ENCODE data around the gene ASB1.

Gene ASB1

DNA sequence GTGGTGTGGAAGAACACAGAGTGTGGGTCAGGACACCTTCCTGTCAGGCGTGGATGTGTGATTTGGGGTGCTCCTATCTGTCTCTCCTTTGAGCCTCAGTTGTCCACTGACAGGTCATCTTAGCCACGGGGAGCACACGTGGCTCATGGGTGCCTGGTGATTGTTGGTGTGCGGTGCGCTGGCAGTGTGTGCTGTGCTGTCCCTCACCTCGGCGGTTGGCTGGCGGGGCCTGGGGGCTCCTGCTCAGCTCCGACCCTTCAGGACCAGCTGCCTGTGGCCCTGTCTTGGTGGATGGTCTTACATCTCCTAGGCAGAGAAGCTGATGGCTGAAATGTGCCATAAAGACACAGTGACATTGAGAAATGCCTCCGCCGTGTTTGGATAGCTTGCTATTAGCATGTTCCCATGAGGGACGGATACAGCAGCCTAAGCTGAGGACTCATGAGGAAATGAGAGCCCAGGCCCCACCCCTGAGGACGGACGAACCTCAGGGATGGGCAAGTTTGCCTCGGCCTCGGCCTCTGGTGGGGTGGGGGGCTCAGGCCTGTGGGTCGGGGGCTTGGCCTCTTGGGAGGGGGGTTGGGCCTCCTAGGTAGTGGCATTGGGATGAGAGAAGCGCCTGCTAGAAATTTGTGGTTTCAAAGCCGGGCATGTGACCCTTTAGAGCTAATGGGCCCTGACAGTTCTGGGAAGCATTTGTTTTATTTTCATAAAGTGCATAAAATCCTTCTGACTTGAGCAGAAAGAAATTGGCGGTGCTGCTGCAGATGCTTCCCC, 20.3 kb upstream of the ASB1 start:
- H3K9ac ChIP-seq (ENCODE audit: low read depth, low read length) = no peak overlapping the region
- no peak overlapping the region for H3K4me3 ChIP-seq (ENCODE audit: low read length)
- no peaks in the 10 kb centered on the region for H3K36me3 ChIP-seq (ENCODE audit: insufficient read depth, low read depth, low read length)
- no peaks in the 10 kb centered on the region for H3K4me1 ChIP-seq (ENCODE audit: insufficient read depth, low read length)
- no peaks in the 10 kb centered on the region for H3K27me3 ChIP-seq (ENCODE audit: insufficient read depth, low read length)
- H3K27ac ChIP-seq (ENCODE audit: low read length) = no peak overlapping the region
- no peaks in the 10 kb centered on the region for H3K9me3 ChIP-seq (ENCODE audit: insufficient read depth, low read depth, low read length)

DNA sequence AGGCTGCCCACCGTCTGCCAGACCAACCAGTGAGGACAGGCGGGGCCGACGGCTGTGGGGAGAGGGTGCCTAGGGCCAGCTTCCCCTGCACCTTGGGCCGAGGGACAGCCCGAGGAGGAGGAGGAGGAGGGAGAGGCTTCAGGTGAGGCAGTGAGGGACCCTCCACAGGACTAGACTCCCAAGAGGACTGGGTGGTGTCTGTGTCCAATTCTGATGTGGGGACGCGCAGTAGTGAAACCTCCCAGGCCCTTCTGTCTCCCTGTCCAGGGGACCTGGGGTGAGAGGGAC, 19.8 kb upstream of the ASB1 start:
- Histone ChIP-seq H3K9ac (ENCODE audit: low read depth, low read length) (no peak overlapping the region), H3K9me3 (ENCODE audit: insufficient read depth, low read depth, low read length) (no peaks in the 10 kb centered on the region), H3K27ac (ENCODE audit: low read length) (no peak overlapping the region), H3K36me3 (ENCODE audit: insufficient read depth, low read depth, low read length) (no peaks in the 10 kb centered on the region), H3K27me3 (ENCODE audit: insufficient read depth, low read length) (no peaks in the 10 kb centered on the region), H3K4me3 (ENCODE audit: low read length) (no peak overlapping the region), H3K4me1 (ENCODE audit: insufficient read depth, low read length) (no peaks in the 10 kb centered on the region)

DNA sequence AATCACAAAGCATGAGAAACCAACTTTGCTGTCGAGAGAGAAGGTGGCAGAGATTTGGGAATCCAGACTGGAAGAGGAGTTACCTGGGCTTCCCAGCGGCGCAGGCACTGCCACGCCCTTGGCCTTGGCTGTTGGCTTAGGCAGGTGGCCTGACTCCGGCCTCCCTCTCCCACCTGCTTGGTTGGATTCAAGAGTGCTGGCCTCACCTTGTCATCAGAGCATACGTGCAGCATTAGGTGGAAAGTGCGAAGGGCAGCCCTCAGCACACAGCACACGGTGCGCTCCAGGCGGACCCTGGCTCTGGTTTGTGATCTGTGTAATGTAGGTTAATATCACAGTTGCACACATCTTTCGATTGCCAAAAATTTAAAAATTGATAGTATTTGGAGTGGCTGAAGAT, 19.2 kb upstream of the ASB1 start:
- Histone ChIP-seq H3K9ac (ENCODE audit: low read depth, low read length) (no peak overlapping the region), H3K4me3 (ENCODE audit: low read length) (no peak overlapping the region)

DNA sequence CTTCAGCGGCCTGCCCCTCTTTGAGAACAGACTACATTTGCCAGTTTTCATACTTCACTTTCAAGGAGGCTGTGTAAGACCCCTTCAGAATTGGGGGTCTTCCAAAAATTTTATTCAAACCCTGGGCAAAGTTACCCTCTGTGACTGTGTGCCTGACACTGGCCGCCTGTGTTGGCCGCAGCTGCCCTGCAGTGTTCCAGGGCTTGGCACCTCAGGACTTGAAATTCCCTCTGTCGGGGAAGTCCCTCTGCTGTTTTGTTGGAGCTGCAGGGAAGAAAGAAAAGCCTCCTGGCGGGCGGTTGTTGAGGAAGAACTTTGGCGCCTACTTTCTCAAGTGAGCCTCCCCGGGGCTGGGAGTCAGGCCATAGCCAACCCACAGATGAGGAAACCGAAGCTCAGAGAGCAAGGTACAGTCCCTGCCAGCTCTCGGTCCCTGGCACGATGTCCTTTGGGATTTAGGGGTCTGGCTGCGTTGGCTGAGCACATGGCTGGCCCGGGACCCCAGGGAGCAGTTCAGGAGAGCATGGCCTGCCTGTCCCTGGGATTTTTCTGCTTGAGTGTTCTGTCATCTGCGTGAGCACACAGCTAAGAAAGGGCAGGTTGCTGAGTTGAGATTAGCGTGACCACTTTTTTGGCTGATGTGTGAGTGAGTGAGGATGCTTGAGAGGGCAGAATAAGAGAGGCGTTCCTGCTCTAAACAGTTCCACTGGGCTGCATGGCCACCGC, 17.9 kb upstream of the ASB1 start:
- no peaks in the 10 kb centered on the region for H3K27me3 ChIP-seq (ENCODE audit: insufficient read depth, low read length)
- no peaks in the 10 kb centered on the region for H3K36me3 ChIP-seq (ENCODE audit: insufficient read depth, low read depth, low read length)
- no peak overlapping the region for H3K9ac ChIP-seq (ENCODE audit: low read depth, low read length)
- no peaks in the 10 kb centered on the region for H3K4me1 ChIP-seq (ENCODE audit: insufficient read depth, low read length)
- H3K4me3 ChIP-seq (ENCODE audit: low read length) = no peak overlapping the region
- H3K9me3 ChIP-seq (ENCODE audit: insufficient read depth, low read depth, low read length) = no peaks in the 10 kb centered on the region
- H3K27ac ChIP-seq (ENCODE audit: low read length) = no peak overlapping the region

More for the DNA sequence above, 19.2 kb upstream of the ASB1 start:
- Histone ChIP-seq H3K36me3 (ENCODE audit: insufficient read depth, low read depth, low read length) (no peaks in the 10 kb centered on the region), H3K9me3 (ENCODE audit: insufficient read depth, low read depth, low read length) (no peaks in the 10 kb centered on the region), H3K27me3 (ENCODE audit: insufficient read depth, low read length) (no peaks in the 10 kb centered on the region), H3K27ac (ENCODE audit: low read length) (no peak overlapping the region), H3K4me1 (ENCODE audit: insufficient read depth, low read length) (no peaks in the 10 kb centered on the region)

DNA sequence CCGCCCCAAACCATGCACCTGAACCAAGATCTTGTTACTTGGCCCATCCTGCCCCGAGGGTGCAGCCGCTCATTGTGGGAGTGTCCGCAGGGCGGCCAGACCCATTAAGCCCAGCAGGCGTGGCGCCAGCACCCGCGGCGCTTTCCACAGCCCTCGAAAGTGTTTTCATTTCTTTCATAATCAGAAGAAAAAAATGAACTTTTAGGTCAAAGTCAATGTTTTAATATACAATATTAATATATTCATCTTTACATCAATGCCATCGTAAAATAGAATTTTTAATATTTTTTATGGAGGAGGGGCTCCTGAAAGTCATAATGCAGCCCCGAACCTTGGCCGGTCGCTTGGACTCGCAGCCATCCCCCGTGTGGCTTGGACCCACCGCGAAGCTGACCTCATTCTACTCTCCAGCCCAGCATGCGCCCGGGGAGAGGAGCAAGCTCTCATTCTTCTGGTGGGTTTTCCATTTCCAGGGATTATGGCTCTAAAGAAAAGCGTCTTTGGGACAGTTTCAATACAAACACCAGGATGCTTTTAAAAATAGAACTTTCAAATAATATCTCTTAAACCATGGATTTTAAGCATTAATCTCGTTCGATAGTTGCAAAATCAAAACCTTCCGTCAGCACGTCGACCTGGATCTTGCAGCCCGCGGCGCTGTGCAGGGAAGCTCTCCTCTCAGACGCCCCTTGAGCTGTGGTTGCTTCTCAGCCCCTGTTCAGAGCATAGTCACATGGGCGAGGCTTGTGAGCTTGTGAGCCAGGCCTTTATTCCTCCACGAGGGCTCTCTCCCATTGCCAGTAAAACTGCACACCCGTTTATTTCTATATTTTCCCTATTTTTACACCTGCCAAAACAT, 17.2 kb upstream of the ASB1 start:
- Histone ChIP-seq H3K27ac (ENCODE audit: low read length) (no peak overlapping the region), H3K9me3 (ENCODE audit: insufficient read depth, low read depth, low read length) (no peaks in the 10 kb centered on the region), H3K36me3 (ENCODE audit: insufficient read depth, low read depth, low read length) (no peaks in the 10 kb centered on the region), H3K4me1 (ENCODE audit: insufficient read depth, low read length) (no peaks in the 10 kb centered on the region), H3K9ac (ENCODE audit: low read depth, low read length) (no peak overlapping the region), H3K4me3 (ENCODE audit: low read length) (no peak overlapping the region), H3K27me3 (ENCODE audit: insufficient read depth, low read length) (no peaks in the 10 kb centered on the region)

DNA sequence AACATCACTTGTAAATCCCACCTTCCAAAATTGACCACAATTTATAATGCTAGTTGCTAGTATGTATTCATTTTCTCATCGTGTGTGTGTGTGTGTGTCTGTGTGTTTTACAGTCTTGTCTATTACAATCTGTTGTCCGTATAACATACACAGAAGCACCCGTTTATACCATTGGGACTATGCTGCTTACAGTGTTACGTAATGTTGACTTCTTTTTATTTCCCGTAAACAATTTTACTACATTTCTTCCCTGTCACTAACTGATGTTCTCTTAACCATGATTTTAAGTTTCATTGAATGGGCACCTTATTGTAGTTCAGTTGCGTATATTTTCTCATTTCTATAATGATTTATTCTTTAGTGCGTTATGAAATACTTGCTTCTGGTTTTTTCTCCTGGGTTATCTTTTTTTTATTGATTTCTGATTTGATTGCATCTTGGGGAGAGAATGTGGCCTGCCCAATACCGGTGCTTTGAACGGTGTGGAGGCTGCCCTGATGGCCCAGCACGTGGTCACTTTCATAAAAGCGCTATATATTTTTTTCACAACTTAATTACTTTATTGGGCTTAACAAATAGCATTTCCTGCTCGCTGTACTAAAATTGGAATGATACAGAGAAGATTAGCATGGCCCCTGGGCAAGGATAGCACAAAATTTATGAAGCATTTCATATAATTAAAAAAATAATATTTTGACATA, 14.5 kb upstream of the ASB1 start:
- no peaks in the 10 kb centered on the region for H3K27me3 ChIP-seq (ENCODE audit: insufficient read depth, low read length)
- no peak overlapping the region for H3K27ac ChIP-seq (ENCODE audit: low read length)
- H3K9me3 ChIP-seq (ENCODE audit: insufficient read depth, low read depth, low read length) = peaks cover 7% of the 10 kb centered on the region; the same call in 1 of the 2 replicates
- no peaks in the 10 kb centered on the region for H3K4me1 ChIP-seq (ENCODE audit: insufficient read depth, low read length)
- H3K36me3 ChIP-seq (ENCODE audit: insufficient read depth, low read depth, low read length) = no peaks in the 10 kb centered on the region
- no peak overlapping the region for H3K4me3 ChIP-seq (ENCODE audit: low read length)
- H3K9ac ChIP-seq (ENCODE audit: low read depth, low read length) = no peak overlapping the region

DNA sequence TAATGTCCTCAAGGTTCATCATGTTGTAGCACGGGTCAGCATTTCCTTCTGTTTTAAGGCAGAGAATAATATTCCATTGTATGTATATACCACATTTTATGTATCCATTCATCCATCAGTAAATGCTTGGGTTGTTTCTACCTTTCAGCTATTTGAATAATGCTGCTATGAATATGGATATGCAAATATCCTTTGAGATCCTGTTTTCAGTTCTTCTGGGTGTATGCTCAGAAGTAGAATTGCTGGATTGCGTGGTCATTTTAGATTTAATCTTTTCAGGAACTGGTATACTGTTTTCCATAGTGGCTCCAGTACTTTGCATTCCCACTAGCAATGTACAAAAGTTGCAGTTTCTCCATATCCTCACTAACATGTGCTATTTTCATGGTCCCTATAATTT, 13.4 kb upstream of the ASB1 start:
- Histone ChIP-seq H3K4me3 (ENCODE audit: low read length) (no peak overlapping the region), H3K27ac (ENCODE audit: low read length) (no peak overlapping the region), H3K4me1 (ENCODE audit: insufficient read depth, low read length) (no peaks in the 10 kb centered on the region), H3K36me3 (ENCODE audit: insufficient read depth, low read depth, low read length) (no peaks in the 10 kb centered on the region), H3K9me3 (ENCODE audit: insufficient read depth, low read depth, low read length) (peaks cover 7% of the 10 kb centered on the region; the same call in 1 of the 2 replicates), H3K27me3 (ENCODE audit: insufficient read depth, low read length) (no peaks in the 10 kb centered on the region), H3K9ac (ENCODE audit: low read depth, low read length) (no peak overlapping the region)

DNA sequence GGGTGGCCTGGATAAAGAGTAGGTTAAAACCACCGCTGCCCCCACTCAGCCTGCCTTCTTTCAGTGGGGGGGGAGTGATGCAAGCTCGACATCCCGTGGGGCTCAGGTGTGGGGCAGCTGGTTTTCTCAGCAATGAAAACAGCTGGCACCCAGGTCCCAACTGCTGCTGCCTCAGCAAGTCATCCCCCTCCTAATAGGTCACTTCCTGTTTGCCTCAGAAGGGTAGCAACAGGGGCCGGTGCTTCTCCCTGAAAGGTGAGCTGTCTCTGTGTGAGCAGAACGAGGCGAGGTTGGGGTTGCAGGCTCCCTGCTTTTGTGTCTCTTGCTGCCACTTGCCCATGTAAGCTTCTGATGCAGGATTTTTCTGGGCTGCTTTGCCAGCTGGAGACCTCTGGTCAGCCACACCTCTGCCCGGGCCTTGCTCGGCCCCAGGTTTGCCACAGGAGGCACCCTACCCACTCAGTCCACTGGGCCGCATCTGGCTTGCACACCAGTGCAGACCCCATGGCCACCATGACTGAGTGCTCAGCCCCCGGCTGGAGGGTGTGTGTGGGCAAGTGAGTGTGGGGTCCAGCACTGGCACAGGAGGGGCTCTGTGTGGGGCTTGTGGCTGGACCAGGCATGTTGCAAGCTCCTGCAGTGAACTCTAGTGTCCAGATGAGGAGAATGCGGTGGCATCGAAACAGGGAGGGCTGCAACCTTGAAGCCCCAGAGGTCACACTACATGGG, 11.5 kb upstream of the ASB1 start:
- peaks cover under 1% of the 10 kb centered on the region; the same call in 1 of the 2 replicates for H3K4me1 ChIP-seq (ENCODE audit: insufficient read depth, low read length)
- no peaks in the 10 kb centered on the region for H3K27me3 ChIP-seq (ENCODE audit: insufficient read depth, low read length)
- H3K36me3 ChIP-seq (ENCODE audit: insufficient read depth, low read depth, low read length) = no peaks in the 10 kb centered on the region
- H3K9ac ChIP-seq (ENCODE audit: low read depth, low read length) = no peak overlapping the region
- peaks cover 7% of the 10 kb centered on the region; the same call in 1 of the 2 replicates for H3K9me3 ChIP-seq (ENCODE audit: insufficient read depth, low read depth, low read length)
- H3K27ac ChIP-seq (ENCODE audit: low read length) = no peak overlapping the region
- H3K4me3 ChIP-seq (ENCODE audit: low read length) = no peak overlapping the region

DNA sequence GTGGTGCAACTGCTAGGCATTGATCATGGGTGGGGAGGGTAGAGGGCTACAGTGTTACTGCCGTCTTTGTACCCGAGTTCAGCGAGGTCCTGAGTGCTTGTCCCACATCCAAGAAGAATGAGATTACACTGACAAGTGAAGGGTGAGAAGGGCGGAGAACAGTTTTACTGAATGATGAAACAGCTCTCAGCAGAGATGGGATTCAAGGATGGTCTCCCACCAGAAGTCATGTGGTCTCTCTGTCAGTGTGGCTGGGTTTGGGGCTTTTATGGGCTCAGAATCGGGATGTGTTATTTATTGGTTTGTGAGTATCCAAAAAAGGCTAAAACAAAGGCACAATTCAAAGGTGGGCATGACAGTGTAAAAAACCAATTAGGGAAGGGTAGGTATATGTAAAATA, 10.8 kb upstream of the ASB1 start:
- Histone ChIP-seq H3K4me3 (ENCODE audit: low read length) (no peak overlapping the region), H3K4me1 (ENCODE audit: insufficient read depth, low read length) (peaks cover 8% of the 10 kb centered on the region; the same call in 1 of the 2 replicates), H3K9me3 (ENCODE audit: insufficient read depth, low read depth, low read length) (peaks cover 7% of the 10 kb centered on the region; the same call in 1 of the 2 replicates), H3K27me3 (ENCODE audit: insufficient read depth, low read length) (no peaks in the 10 kb centered on the region), H3K9ac (ENCODE audit: low read depth, low read length) (no peak overlapping the region), H3K27ac (ENCODE audit: low read length) (no peak overlapping the region), H3K36me3 (ENCODE audit: insufficient read depth, low read depth, low read length) (no peaks in the 10 kb centered on the region)

DNA sequence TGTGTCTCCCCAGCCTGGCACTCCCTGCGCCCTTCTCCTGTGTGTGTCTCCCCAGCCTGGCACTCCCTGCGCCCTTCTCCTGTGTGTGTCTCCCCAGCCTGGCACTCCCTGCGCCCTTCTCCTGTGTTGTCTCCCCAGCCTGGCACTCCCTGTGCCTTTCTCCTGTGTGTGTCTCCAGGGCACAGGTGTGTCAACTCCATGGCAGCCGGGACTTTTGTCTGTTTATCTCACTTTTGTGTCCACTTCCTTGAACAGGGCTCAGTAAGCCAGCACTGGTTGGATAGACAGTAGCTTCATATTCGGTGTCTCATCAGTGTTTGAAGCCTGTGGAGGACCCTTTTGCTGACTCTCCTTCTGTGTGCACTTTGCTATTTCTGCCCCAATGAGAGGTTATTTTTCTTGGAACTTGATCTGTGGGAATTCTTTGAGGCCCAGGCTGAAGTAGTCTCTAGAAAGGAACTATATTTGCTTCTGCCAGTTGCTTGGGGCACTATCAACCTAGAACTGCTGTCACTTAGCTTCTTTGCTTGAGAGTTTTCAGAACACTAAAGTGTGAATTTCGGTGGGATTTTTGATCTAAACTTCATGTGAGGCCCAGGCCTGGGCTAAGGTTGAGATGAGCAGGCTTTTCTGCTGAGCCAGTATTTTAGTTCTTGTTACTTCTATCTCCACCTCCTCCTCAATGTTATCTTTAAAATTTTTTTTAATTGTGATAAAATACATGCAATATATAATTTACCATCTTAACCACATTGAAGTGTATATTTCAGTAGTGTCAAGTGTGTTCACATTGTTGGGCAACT, 8.3 kb upstream of the ASB1 start:
- Histone ChIP-seq H3K27ac (ENCODE audit: low read length) (no peak overlapping the region), H3K9me3 (ENCODE audit: insufficient read depth, low read depth, low read length) (peaks cover 7% of the 10 kb centered on the region; the same call in 1 of the 2 replicates), H3K36me3 (ENCODE audit: insufficient read depth, low read depth, low read length) (no peaks in the 10 kb centered on the region), H3K4me1 (ENCODE audit: insufficient read depth, low read length) (peaks cover 18% of the 10 kb centered on the region; the same call in 1 of the 2 replicates), H3K4me3 (ENCODE audit: low read length) (no peak overlapping the region), H3K9ac (ENCODE audit: low read depth, low read length) (no peak overlapping the region), H3K27me3 (ENCODE audit: insufficient read depth, low read length) (no peaks in the 10 kb centered on the region)
